ENCODE results near the gene SHROOM3. TPM values are rescaled to one million over a fixed set of nuclear protein-coding genes. Genes with fewer than 3 reads are reported as not detected.

The SHROOM3 gene
- total RNA-seq, 1 donor from 2014 or later: 6.9 TPM

GRCh38 chr4:76729980-76730379 lies 295.0 kb downstream of the SHROOM3 start:
- H3K36me3 ChIP-seq: no peaks in the 10 kb centered on the region
- H3K4me3 ChIP-seq: no peak overlapping the region
- no peaks in the 10 kb centered on the region for H3K27me3 ChIP-seq
- H3K4me1 ChIP-seq: no peaks in the 10 kb centered on the region
- DNase-seq (ENCODE audit: extremely low spot score in 2 of 2): no peak
- no peaks in the 10 kb centered on the region for H3K9me3 ChIP-seq
- TF ChIP-seq POLR2AphosphoS5 (IDR thresholded peaks at IDR 0.05; ENCODE audit: insufficient read depth in 1 of 2, low read depth in 1 of 2) (no peak), POLR2A (IDR thresholded peaks at IDR 0.05) (no peak)
- TF ChIP-seq, protein P1, sequence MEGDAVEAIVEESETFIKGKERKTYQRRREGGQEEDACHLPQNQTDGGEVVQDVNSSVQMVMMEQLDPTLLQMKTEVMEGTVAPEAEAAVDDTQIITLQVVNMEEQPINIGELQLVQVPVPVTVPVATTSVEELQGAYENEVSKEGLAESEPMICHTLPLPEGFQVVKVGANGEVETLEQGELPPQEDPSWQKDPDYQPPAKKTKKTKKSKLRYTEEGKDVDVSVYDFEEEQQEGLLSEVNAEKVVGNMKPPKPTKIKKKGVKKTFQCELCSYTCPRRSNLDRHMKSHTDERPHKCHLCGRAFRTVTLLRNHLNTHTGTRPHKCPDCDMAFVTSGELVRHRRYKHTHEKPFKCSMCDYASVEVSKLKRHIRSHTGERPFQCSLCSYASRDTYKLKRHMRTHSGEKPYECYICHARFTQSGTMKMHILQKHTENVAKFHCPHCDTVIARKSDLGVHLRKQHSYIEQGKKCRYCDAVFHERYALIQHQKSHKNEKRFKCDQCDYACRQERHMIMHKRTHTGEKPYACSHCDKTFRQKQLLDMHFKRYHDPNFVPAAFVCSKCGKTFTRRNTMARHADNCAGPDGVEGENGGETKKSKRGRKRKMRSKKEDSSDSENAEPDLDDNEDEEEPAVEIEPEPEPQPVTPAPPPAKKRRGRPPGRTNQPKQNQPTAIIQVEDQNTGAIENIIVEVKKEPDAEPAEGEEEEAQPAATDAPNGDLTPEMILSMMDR (IDR thresholded peaks at IDR 0.05): no peak
- intact Hi-C loops (cut with DNase I): no loop called here
- H3K27ac ChIP-seq: no peak overlapping the region

GRCh38 chr4:76732246-76732645 lies 297.2 kb downstream of the SHROOM3 start:
- no peak overlapping the region for H3K27ac ChIP-seq
- intact Hi-C loops (cut with DNase I): no loop called here

DNA sequence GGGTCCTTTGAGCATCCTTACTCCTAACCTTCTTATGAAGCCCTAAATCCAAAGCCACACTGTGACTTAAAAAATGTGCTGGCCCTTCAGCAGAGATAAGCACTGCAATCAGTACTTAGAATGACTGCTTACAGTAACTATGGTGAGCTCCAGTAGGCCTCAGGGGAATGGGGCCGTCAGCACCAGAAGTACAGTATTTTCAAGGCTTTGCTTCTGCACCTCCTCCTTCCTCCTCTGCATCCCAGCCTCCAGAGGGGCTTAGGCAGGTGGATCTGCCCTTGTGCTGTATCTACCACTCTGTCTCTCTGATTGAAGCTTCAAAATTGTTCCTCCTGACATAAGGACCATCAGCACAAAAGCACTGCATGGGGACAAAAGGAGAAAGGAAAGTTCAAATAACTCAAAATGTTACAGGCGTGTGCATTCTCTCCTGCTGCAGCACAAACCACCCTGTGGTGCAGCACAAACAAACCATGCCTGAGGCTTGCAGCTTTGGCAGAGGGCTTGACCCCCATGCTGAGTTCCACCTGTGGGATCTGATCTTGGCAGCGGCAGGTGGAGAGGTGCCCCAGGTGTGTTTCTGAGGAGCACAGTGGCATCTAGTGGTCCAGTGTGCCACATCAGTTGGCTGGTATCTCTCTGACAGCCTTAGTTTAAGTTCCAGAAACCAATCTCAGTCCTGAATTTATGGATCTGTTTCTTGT lies 298.2 kb downstream of the SHROOM3 start:
- Histone ChIP-seq H3K4me1 (peaks cover 11% of the 10 kb centered on the region), H3K4me3 (no peak overlapping the region), H3K27me3 (no peaks in the 10 kb centered on the region), H3K36me3 (no peaks in the 10 kb centered on the region), H3K27ac (no peak overlapping the region), H3K9me3 (no peaks in the 10 kb centered on the region)
- intact Hi-C loops (cut with DNase I): no loop called here
- DNase-seq (ENCODE audit: extremely low spot score in 2 of 2): no peak
- TF ChIP-seq, protein P1 (IDR thresholded peaks at IDR 0.05): no peak
- no peak for TF ChIP-seq POLR2A (IDR thresholded peaks at IDR 0.05)
- TF ChIP-seq POLR2AphosphoS5 (IDR thresholded peaks at IDR 0.05; ENCODE audit: insufficient read depth in 1 of 2, low read depth in 1 of 2): no peak

More at GRCh38 chr4:76732246-76732645, 297.2 kb downstream of the SHROOM3 start:
- Histone ChIP-seq H3K9me3 (no peaks in the 10 kb centered on the region), H3K4me1 (peaks cover 5% of the 10 kb centered on the region), H3K27me3 (no peaks in the 10 kb centered on the region), H3K36me3 (no peaks in the 10 kb centered on the region), H3K4me3 (no peak overlapping the region)
- TF ChIP-seq POLR2AphosphoS5 (IDR thresholded peaks at IDR 0.05; ENCODE audit: insufficient read depth in 1 of 2, low read depth in 1 of 2) (no peak), POLR2A (IDR thresholded peaks at IDR 0.05) (no peak)
- TF ChIP-seq, protein P1 (IDR thresholded peaks at IDR 0.05): no peak
- DNase-seq (ENCODE audit: extremely low spot score in 2 of 2): no peak

DNA sequence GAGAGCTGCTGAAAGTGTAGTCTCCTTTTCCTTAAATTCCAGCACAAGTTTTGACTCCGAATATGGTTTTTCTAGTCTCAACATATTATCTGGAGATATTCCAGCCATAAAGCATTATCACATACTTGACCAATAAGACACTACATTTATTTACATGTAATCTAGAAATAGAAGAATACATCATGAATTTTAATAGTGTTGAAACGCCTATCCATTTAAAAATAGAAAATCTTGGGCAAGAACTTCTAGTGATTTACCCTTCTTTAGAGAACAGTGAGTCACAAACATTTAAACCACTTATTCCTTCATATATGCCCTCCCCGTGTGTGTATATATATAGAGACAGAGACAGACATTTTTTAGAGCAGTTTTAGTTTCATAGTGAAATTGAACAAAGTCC lies 301.4 kb downstream of the SHROOM3 start:
- H3K4me3 ChIP-seq: no peak overlapping the region
- intact Hi-C loops (cut with DNase I): no loop called here
- no peaks in the 10 kb centered on the region for H3K36me3 ChIP-seq

GRCh38 chr4:76737180-76737579 lies 302.2 kb downstream of the SHROOM3 start:
- Histone ChIP-seq H3K4me1 (peaks cover 22% of the 10 kb centered on the region), H3K27me3 (no peaks in the 10 kb centered on the region), H3K27ac (no peak overlapping the region), H3K9me3 (no peaks in the 10 kb centered on the region), H3K36me3 (no peaks in the 10 kb centered on the region), H3K4me3 (no peak overlapping the region)
- DNase-seq (ENCODE audit: extremely low spot score in 2 of 2): no peak
- intact Hi-C loops (cut with DNase I): no loop called here
- no peak for TF ChIP-seq POLR2AphosphoS5 (IDR thresholded peaks at IDR 0.05; ENCODE audit: insufficient read depth in 1 of 2, low read depth in 1 of 2)

More for the DNA sequence above, 301.4 kb downstream of the SHROOM3 start:
- Histone ChIP-seq H3K27me3 (no peaks in the 10 kb centered on the region), H3K27ac (no peak overlapping the region), H3K9me3 (no peaks in the 10 kb centered on the region), H3K4me1 (peaks cover 22% of the 10 kb centered on the region)
- DNase-seq (ENCODE audit: extremely low spot score in 2 of 2): no peak
- TF ChIP-seq POLR2A (IDR thresholded peaks at IDR 0.05) (no peak), POLR2AphosphoS5 (IDR thresholded peaks at IDR 0.05; ENCODE audit: insufficient read depth in 1 of 2, low read depth in 1 of 2) (no peak)
- TF ChIP-seq, protein P1 (IDR thresholded peaks at IDR 0.05): no peak
